Thoracic aorta (tissue), 2 donors: ENCODE results near the gene TSSK2. TPM values are rescaled to one million over a fixed set of nuclear protein-coding genes. Genes with fewer than 3 reads are reported as not detected.
"Not testable (repeated sequence)": the region's sequence is repeated elsewhere in the genome, so short reads cannot be mapped to it uniquely, and the experiment has no call there.

ENCODE experiments used
- ATAC-seq: fragments of 150-250 bp; one replicate; pipeline ENCODE4 v1.8.0; 2017; ENCODE audit warnings: low read depth; ENCODE audit not compliant: insufficient number of reproducible peaks, low FRiP score
- DNase-seq: peaks from one replicate; pipeline ENCODE4 v3.0.0-alpha.2; 2020; ENCODE audit warnings: low spot score
- H3K27ac ChIP-seq, 2 donors: fragments of 200-600 bp; sonication (generic); 1 replicate in 1 of 2; 2 replicates in 1 of 2; pipeline ENCODE4 v1.5.1; 2016; ENCODE audit warnings: mild to moderate bottlenecking in 2 of 2, moderate library complexity in 2 of 2
- H3K27me3 ChIP-seq: fragments of 200-600 bp; sonication (generic); replicated peaks from 2 replicates; pipeline ENCODE4 v1.6.0; 2016; ENCODE audit warnings: mild to moderate bottlenecking; ENCODE audit not compliant: insufficient read depth
- H3K36me3 ChIP-seq: fragments of 200-600 bp; sonication (generic); one replicate; pipeline ENCODE4 v1.5.1; 2016
- H3K4me1 ChIP-seq, 2 donors: fragments of 200-600 bp; sonication (generic); 1 replicate in 1 of 2; 2 replicates in 1 of 2; pipeline versions ENCODE4 v1.5.1 to v1.6.0; 2016; ENCODE audit warnings: low read depth in 2 of 2, mild to moderate bottlenecking in 1 of 2; ENCODE audit not compliant: control insufficient read depth in 1 of 2
- H3K4me3 ChIP-seq: fragments of 200-600 bp; sonication (generic); 2 replicates; pipeline ENCODE4 v1.5.1; 2016; ENCODE audit warnings: mild to moderate bottlenecking
- H3K9me3 ChIP-seq: fragments of 200-600 bp; sonication (generic); 2 replicates; pipeline ENCODE4 v1.5.1; 2016
- CTCF ChIP-seq: fragments of 200-600 bp; sonication (generic); IDR thresholded peaks from one replicate; pipeline ENCODE4 v1.5.1; 2019; ENCODE audit warnings: antibody characterized with exemption
- total RNA-seq, 2 donors: library from RNA; depleted of rRNA; stranded (reverse); fragments of >200 nt; gene quantifications; one replicate each; pipeline versions ENCODE4 v1.1.0 to v1.2.3, GENCODE V29; 2016

TSSK2 gene
- total RNA-seq, 2 donors from 2014 or later, result not detected

DNA sequence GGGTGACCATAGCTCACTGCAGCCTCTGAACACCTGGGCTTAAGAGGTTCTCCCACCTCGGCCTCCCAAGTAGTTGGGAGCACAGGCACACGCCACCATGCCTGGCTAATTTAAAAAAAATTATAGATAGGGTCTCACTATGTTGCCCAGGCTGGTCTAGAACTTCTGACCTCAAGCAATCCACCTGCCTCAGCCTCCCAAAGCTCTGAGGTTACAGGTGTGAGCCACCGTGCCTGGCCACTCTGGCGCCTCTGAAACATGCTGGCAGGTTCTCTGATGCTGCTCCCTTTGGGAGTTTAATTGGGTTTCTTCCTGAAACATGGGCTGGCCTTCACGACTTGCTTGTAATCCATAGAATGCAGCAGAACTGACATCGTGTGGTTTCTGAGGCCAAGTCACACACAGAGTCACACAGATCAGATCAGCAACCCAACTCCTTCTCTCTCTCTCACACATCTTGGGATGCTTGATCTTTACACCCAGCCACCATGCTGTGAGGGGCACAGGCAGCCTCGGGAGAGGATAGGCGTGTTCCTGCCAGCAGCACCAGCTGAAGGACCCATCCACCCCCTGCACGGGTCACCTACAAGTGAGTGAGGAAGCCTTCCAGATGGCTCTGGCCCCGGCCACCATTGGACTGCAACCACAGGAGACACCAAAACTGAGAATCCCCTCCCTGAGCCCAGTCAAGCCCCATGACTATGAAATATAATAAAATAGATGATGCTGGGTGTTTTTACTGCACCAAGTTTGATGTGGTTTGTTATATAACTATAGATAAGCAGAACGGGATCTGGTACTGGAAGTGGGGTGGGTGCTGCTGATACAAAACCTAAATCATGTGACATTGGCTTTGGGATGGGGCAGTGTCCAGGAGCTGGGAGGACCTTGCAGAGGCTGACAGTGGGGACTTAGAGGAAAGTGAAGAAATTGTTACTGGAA lies 22.1 kb downstream of the TSSK2 start:
- no peak overlapping the region for H3K27ac ChIP-seq
- peaks cover 3 to 9% of the 10 kb centered on the region in 2 donors for H3K4me1 ChIP-seq
- no peak overlapping the region for H3K4me3 ChIP-seq
- DNase-seq (no peak), ATAC-seq (no peak)
- no peaks in the 10 kb centered on the region for H3K9me3 ChIP-seq
- no peaks in the 10 kb centered on the region for H3K36me3 ChIP-seq
- TF ChIP-seq CTCF, result no peak
- H3K27me3 ChIP-seq, result peaks cover 11% of the 10 kb centered on the region

GRCh38 chr22:19156109-19156508 lies 25.0 kb downstream of the TSSK2 start:
- H3K36me3 ChIP-seq, H3K27ac ChIP-seq, H3K4me3 ChIP-seq, DNase-seq, H3K4me1 ChIP-seq, H3K27me3 ChIP-seq, ATAC-seq, H3K9me3 ChIP-seq: not testable (repeated sequence)

GRCh38 chr22:19158649-19159048 lies 27.5 kb downstream of the TSSK2 start:
- not testable (repeated sequence) for H3K4me1 ChIP-seq, ATAC-seq, H3K36me3 ChIP-seq, DNase-seq, H3K9me3 ChIP-seq, H3K4me3 ChIP-seq, H3K27me3 ChIP-seq, H3K27ac ChIP-seq

DNA sequence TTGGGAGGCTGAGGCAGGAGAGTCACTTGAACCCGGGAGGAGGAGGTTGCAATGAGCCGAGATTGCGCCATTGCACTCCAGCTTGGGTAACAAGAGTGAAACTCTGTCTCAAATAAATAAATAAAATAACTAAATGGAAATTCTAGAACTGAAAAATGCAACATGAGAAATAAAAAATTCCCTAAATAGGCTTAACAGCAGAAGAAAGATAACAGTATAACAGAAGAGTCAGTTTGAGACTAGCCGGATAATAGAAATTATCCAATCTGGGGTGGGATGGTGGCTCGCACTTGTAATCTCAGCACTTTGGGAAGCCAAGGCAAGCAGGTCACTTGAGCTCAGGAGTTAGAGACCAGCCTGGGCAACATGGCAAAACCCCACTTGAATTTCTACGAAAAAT lies 33.3 kb downstream of the TSSK2 start:
- Histone ChIP-seq H3K4me3 (no peak overlapping the region), H3K9me3 (peaks cover 5% of the 10 kb centered on the region), H3K36me3 (no peaks in the 10 kb centered on the region), H3K27ac (no peak overlapping the region), H3K27me3 (peaks cover 14% of the 10 kb centered on the region), H3K4me1 (peaks cover under 1 to 3% of the 10 kb centered on the region in 2 donors)
- TF ChIP-seq CTCF, result no peak
- ATAC-seq, result no peak
- no peak for DNase-seq

- DNase-seq, result no peak
- no peak for ATAC-seq
- peaks cover 17% of the 10 kb centered on the region for H3K27me3 ChIP-seq
Measured at GRCh38 chr22:19166421-19166820, 35.3 kb downstream of the TSSK2 start.

More at GRCh38 chr22:19166421-19166820, 35.3 kb downstream of the TSSK2 start:
- Histone ChIP-seq H3K4me3 (no peak overlapping the region), H3K9me3 (peaks cover 5% of the 10 kb centered on the region), H3K36me3 (no peaks in the 10 kb centered on the region), H3K27ac (no peak overlapping the region), H3K4me1 (peaks cover 5 to 20% of the 10 kb centered on the region in 2 donors)
- TF ChIP-seq CTCF, result no peak
